Naive B cell (primary cell): Measurements from ENCODE around the gene JMJD6. TPM values are rescaled to one million over a fixed set of nuclear protein-coding genes. Genes with fewer than 3 reads are reported as not detected.
"Not testable (repeated sequence)": the region's sequence is repeated elsewhere in the genome, so short reads cannot be mapped to it uniquely, and the experiment has no call there.

Source experiments
- ATAC-seq, 2 donors: fragments of 150-1000 bp; cut with Tn5 transposase; 2 replicates each; pipeline ENCODE4 v1.10.0; 2021; ENCODE audit warnings: low read depth in 2 of 2, mild to moderate bottlenecking in 2 of 2, moderate library complexity in 2 of 2
- DNase-seq: peaks from one replicate; pipeline ENCODE4 v3.0.0; 2022
- H3K27ac Mint-ChIP-seq, 6 donors: one replicate each; pipeline ENCODE4 v1.8.0; 2020 to 2022; ENCODE audit warnings: mild to moderate bottlenecking in 6 of 6, mixed read lengths in 6 of 6, moderate library complexity in 5 of 6, inconsistent platforms in 2 of 6
- H3K27me3 Mint-ChIP-seq, 3 donors: one replicate each; pipeline ENCODE4 v1.8.0; 2021 to 2022; ENCODE audit warnings: mixed read lengths in 3 of 3, mild to moderate bottlenecking in 1 of 3
- H3K36me3 Mint-ChIP-seq, 2 donors: one replicate each; pipeline ENCODE4 v1.8.0; 2020 to 2022; ENCODE audit warnings: mixed read lengths in 2 of 2, inconsistent platforms in 1 of 2, mild to moderate bottlenecking in 1 of 2
- H3K4me1 Mint-ChIP-seq, 3 donors: one replicate each; pipeline ENCODE4 v1.8.0; 2020 to 2022; ENCODE audit warnings: mixed read lengths in 3 of 3, inconsistent platforms in 1 of 3, mild to moderate bottlenecking in 1 of 3, moderate library complexity in 1 of 3
- H3K4me3 Mint-ChIP-seq, 8 donors: one replicate each; pipeline ENCODE4 v1.8.0; 2020 to 2022; ENCODE audit warnings: mild to moderate bottlenecking in 8 of 8, mixed read lengths in 8 of 8, moderate library complexity in 8 of 8, inconsistent platforms in 2 of 8
- H3K9me3 Mint-ChIP-seq, 7 donors: one replicate each; pipeline ENCODE4 v1.8.0; 2020 to 2022; ENCODE audit warnings: mixed read lengths in 7 of 7, mild to moderate bottlenecking in 5 of 7, inconsistent platforms in 2 of 7, moderate library complexity in 1 of 7
- polyA plus RNA-seq, 6 donors: library from polyadenylated mRNA; unstranded; fragments of 300-500 nt; fragmentation: Illumina TruSeq; gene quantifications; one replicate each; pipeline ENCODE4 v1.2.3, GENCODE V29; 2021; ENCODE audit warnings: low read depth in 6 of 6

The JMJD6 gene
- polyA plus RNA-seq, 6 donors from 2014 or later, result 17.4 to 38.2 (median 20.0) TPM

- no peak overlapping the region for H3K27ac Mint-ChIP-seq
- ATAC-seq, result no peak
- no peaks in the 10 kb centered on the region for H3K9me3 Mint-ChIP-seq
- no peak for DNase-seq
- H3K4me3 Mint-ChIP-seq, result peak overlapping the region in 1 of 8 donors; percentile 58
- peaks cover 18 to 46% (median 19%) of the 10 kb centered on the region in 3 donors for H3K4me1 Mint-ChIP-seq
- H3K36me3 Mint-ChIP-seq, result peaks cover 21 to 27% of the 10 kb centered on the region in 2 donors
- no peaks in the 10 kb centered on the region for H3K27me3 Mint-ChIP-seq
Measured at GRCh38 chr17:76720211-76720610, 6.2 kb downstream of the JMJD6 start.

GRCh38 chr17:76718516-76718915 is 7.9 kb downstream of the JMJD6 start:
- H3K36me3 Mint-ChIP-seq, result peaks cover 21 to 35% of the 10 kb centered on the region in 2 donors

GRCh38 chr17:76716839-76717215 is 9.6 kb downstream of the JMJD6 start:
- no peaks in the 10 kb centered on the region for H3K27me3 Mint-ChIP-seq
- no peak for DNase-seq
- peaks cover 20 to 38% (median 27%) of the 10 kb centered on the region in 3 donors for H3K4me1 Mint-ChIP-seq
- H3K27ac Mint-ChIP-seq, result peak overlapping the region in 3 of 6 donors; percentile 39 to 57 (median 51)
- ATAC-seq, result no peak
- peaks cover 17 to 31% of the 10 kb centered on the region in 2 donors for H3K36me3 Mint-ChIP-seq
- no peaks in the 10 kb centered on the region for H3K9me3 Mint-ChIP-seq
- no peak overlapping the region for H3K4me3 Mint-ChIP-seq

More at GRCh38 chr17:76718516-76718915, 7.9 kb downstream of the JMJD6 start:
- Mint-ChIP-seq H3K27me3 (no peaks in the 10 kb centered on the region), H3K27ac (peak overlapping the region in 1 of 6 donors; percentile 59), H3K4me1 (peaks cover 20 to 47% (median 29%) of the 10 kb centered on the region in 3 donors), H3K4me3 (peak overlapping the region in 1 of 8 donors; percentile 16), H3K9me3 (no peaks in the 10 kb centered on the region)
- ATAC-seq (no peak), DNase-seq (no peak)

GRCh38 chr17:76716146-76716838 is 10.1 kb downstream of the JMJD6 start:
- Mint-ChIP-seq H3K27me3 (no peaks in the 10 kb centered on the region), H3K9me3 (no peaks in the 10 kb centered on the region), H3K27ac (peak overlapping the region in 5 of 6 donors; percentile 57 to 89 (median 76)), H3K4me3 (peak overlapping the region in 3 of 8 donors; percentile 18 to 39 (median 22)), H3K36me3 (peaks cover 12 to 26% of the 10 kb centered on the region in 2 donors), H3K4me1 (peaks cover 16 to 36% (median 25%) of the 10 kb centered on the region in 3 donors)
- ATAC-seq, result peak in 1 of 2 donors; percentile 24
- no peak for DNase-seq

GRCh38 chr17:76715496-76715830 is 10.9 kb downstream of the JMJD6 start:
- peaks cover 7 to 18% of the 10 kb centered on the region in 2 donors for H3K36me3 Mint-ChIP-seq
- H3K9me3 Mint-ChIP-seq, result no peaks in the 10 kb centered on the region
- ATAC-seq, result no peak
- H3K4me3 Mint-ChIP-seq, result peak overlapping the region in 5 of 8 donors; percentile 23 to 82 (median 48)
- peak overlapping the region; percentile 21 to 95 (median 68) for H3K27ac Mint-ChIP-seq
- peaks cover 12 to 35% (median 24%) of the 10 kb centered on the region in 3 donors for H3K4me1 Mint-ChIP-seq
- no peaks in the 10 kb centered on the region for H3K27me3 Mint-ChIP-seq
- DNase-seq, result no peak

- peak overlapping the region; percentile 18 to 95 (median 66) for H3K27ac Mint-ChIP-seq
- H3K9me3 Mint-ChIP-seq, result no peaks in the 10 kb centered on the region
- peaks cover 7 to 16% of the 10 kb centered on the region in 2 donors for H3K36me3 Mint-ChIP-seq
- peaks cover 12 to 35% (median 23%) of the 10 kb centered on the region in 3 donors for H3K4me1 Mint-ChIP-seq
- peak; percentile 66 for DNase-seq
- H3K4me3 Mint-ChIP-seq, result peak overlapping the region; percentile 16 to 82 (median 46)
- H3K27me3 Mint-ChIP-seq, result no peaks in the 10 kb centered on the region
- ATAC-seq, result peak; percentile 66 to 69
Measured at GRCh38 chr17:76714822-76715495, 11.4 kb downstream of the JMJD6 start.

- H3K36me3 Mint-ChIP-seq, result peaks cover 7 to 16% of the 10 kb centered on the region in 2 donors
- H3K4me3 Mint-ChIP-seq, result no peak overlapping the region
- ATAC-seq (no peak), DNase-seq (no peak)
- no peaks in the 10 kb centered on the region for H3K27me3 Mint-ChIP-seq
- H3K27ac Mint-ChIP-seq, result peak overlapping the region in 1 of 6 donors; percentile 68
- H3K4me1 Mint-ChIP-seq, result peaks cover 12 to 35% (median 23%) of the 10 kb centered on the region in 3 donors
- no peaks in the 10 kb centered on the region for H3K9me3 Mint-ChIP-seq
Measured at GRCh38 chr17:76714336-76714735, 12.1 kb downstream of the JMJD6 start.

GRCh38 chr17:76713765-76714164 is 12.6 kb downstream of the JMJD6 start:
- no peaks in the 10 kb centered on the region for H3K27me3 Mint-ChIP-seq
- H3K9me3 Mint-ChIP-seq, result no peaks in the 10 kb centered on the region
- peaks cover 2 to 16% of the 10 kb centered on the region in 2 donors for H3K36me3 Mint-ChIP-seq
- peaks cover 12 to 35% (median 23%) of the 10 kb centered on the region in 3 donors for H3K4me1 Mint-ChIP-seq
- no peak overlapping the region for H3K27ac Mint-ChIP-seq
- DNase-seq (no peak), ATAC-seq (no peak)
- H3K4me3 Mint-ChIP-seq, result no peak overlapping the region

GRCh38 chr17:76712321-76712720 is 14.1 kb downstream of the JMJD6 start:
- ATAC-seq, H3K9me3 Mint-ChIP-seq, DNase-seq, H3K27ac Mint-ChIP-seq, H3K27me3 Mint-ChIP-seq: not testable (repeated sequence)
- peak overlapping the region in 2 of 8 donors; percentile 61 to 69 for H3K4me3 Mint-ChIP-seq
- peaks cover 0 to 16% of the 10 kb centered on the region in 2 donors for H3K36me3 Mint-ChIP-seq
- peaks cover 12 to 35% (median 23%) of the 10 kb centered on the region in 3 donors for H3K4me1 Mint-ChIP-seq

GRCh38 chr17:76710863-76711611 is 15.4 kb downstream of the JMJD6 start, which contains the start of gene MXRA7:
Gene MXRA7, minus strand, starts transcription at chr17:76710965. Its CDS starts 19 bp downstream, at chr17:76710946.
- Mint-ChIP-seq H3K27ac (peak within 1 kb of the TSS in 3 of 6 donors; percentile 57 to 83 (median 73)), H3K4me3 (peak within 1 kb of the TSS; percentile 68 to 85 (median 76)), H3K9me3 (no peaks in the 10 kb centered on the region), H3K27me3 (no peaks in the 10 kb centered on the region), H3K4me1 (peaks cover 12 to 29% (median 23%) of the 10 kb centered on the region in 3 donors), H3K36me3 (peaks cover 0 to 9% of the 10 kb centered on the region in 2 donors)
- DNase-seq (peak; percentile 61), ATAC-seq (peak; percentile 73 to 78)

GRCh38 chr17:76709951-76710862 is 16.2 kb downstream of the JMJD6 start:
- peaks cover 5 to 21% (median 18%) of the 10 kb centered on the region in 3 donors for H3K4me1 Mint-ChIP-seq
- not testable (repeated sequence) for H3K27me3 Mint-ChIP-seq, H3K36me3 Mint-ChIP-seq, DNase-seq, H3K9me3 Mint-ChIP-seq
- H3K4me3 Mint-ChIP-seq, result peak overlapping the region; percentile 60 to 85 (median 76)
- peak overlapping the region in 1 of 6 donors; percentile 38 for H3K27ac Mint-ChIP-seq
- peak; percentile 18 to 23 for ATAC-seq
